Breast epithelium (tissue), 3 donors: Measurements from ENCODE around the gene KCNQ5.

Experiments
- POLR2A ChIP-seq: fragments of 450-650 bp; IDR thresholded peaks from one replicate; pipeline ENCODE4 v1.6.1; 2016; ENCODE audit warnings: antibody characterized with exemption, mild to moderate bottlenecking, moderate library complexity
- TF ChIP-seq, protein P1 (sequence below), 3 donors: fragments of 450-650 bp; IDR thresholded peaks; one replicate each; pipeline ENCODE4 v1.5.1; 2016 to 2017; ENCODE audit warnings: antibody characterized with exemption in 3 of 3, mild to moderate bottlenecking in 3 of 3, moderate library complexity in 3 of 3

DNA sequence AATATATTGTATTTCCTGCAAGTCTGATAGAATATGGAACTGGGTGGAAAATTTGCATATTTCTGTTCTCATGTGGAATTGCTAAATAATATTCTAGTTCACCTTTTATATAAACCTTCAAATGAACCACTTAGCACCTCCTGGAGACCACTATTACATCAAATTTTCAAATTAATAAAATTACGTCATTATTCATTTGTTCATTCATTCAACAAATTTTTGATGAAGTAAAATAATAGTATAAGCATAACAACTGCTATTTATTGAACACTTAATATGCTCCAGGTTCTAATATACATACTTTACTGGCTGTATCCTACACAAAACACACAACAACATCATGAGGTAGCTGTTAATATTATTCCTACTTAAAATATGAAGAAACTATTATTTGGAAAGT is 215.1 kb downstream of the KCNQ5 start:
- TF ChIP-seq, protein P1, sequence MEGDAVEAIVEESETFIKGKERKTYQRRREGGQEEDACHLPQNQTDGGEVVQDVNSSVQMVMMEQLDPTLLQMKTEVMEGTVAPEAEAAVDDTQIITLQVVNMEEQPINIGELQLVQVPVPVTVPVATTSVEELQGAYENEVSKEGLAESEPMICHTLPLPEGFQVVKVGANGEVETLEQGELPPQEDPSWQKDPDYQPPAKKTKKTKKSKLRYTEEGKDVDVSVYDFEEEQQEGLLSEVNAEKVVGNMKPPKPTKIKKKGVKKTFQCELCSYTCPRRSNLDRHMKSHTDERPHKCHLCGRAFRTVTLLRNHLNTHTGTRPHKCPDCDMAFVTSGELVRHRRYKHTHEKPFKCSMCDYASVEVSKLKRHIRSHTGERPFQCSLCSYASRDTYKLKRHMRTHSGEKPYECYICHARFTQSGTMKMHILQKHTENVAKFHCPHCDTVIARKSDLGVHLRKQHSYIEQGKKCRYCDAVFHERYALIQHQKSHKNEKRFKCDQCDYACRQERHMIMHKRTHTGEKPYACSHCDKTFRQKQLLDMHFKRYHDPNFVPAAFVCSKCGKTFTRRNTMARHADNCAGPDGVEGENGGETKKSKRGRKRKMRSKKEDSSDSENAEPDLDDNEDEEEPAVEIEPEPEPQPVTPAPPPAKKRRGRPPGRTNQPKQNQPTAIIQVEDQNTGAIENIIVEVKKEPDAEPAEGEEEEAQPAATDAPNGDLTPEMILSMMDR (IDR thresholded peaks at IDR 0.05): no peak
- no peak for TF ChIP-seq POLR2A
